ENCODE measurements around the gene GSDMA.

GSDMA gene

GRCh38 chr17:40023590-40024292 is 60.9 kb downstream of the GSDMA start:
- no peak for DNase-seq

- no peak for DNase-seq
These were observed 62.1 kb downstream of the GSDMA start for GRCh38 chr17:40024901-40025300.

GRCh38 chr17:40025559-40025958 is 62.8 kb downstream of the GSDMA start:
- DNase-seq, result no peak

GRCh38 chr17:40025991-40026815 is 63.4 kb downstream of the GSDMA start:
- no peak for DNase-seq

GRCh38 chr17:40026816-40027613 is 64.2 kb downstream of the GSDMA start:
- peak; percentile 40 for DNase-seq
